AG04449 (cell line): Measurements from ENCODE around the gene GCM1.

Experiments used
- CTCF ChIA-PET: fragments of 350-600 bp; formaldehyde crosslinking; extraction: SDS; loops from one replicate; lab custom pipeline; 2021; ENCODE audit warnings: antibody characterized with exemption; lab: Yijun Ruan, JAX
- POLR2A ChIA-PET: fragments of 400-600, 350-600 bp; formaldehyde crosslinking; extraction: SDS; loops from one replicate; lab custom pipeline; 2020; ENCODE audit warnings: antibody characterized with exemption, inconsistent platforms; lab: Yijun Ruan, JAX
- DNase-seq: peaks from one replicate; pipeline ENCODE4 v3.0.0-alpha.2; 2010; ENCODE audit warnings: low read depth, low spot score
- H3K4me3 ChIP-seq: 2 replicates; pipeline ENCODE4 v1.5.1; 2011; ENCODE audit warnings: low read depth, mild to moderate bottlenecking, control low read depth, low read length
- TF ChIP-seq, protein P1 (sequence below): IDR thresholded peaks from one replicate; pipeline ENCODE4 v1.5.1; 2011; ENCODE audit warnings: mild to moderate bottlenecking, moderate library complexity, low read length, control low read depth, inconsistent platforms; ENCODE audit not compliant: insufficient read depth; ENCODE audit errors: missing control alignments

Gene GCM1

DNA sequence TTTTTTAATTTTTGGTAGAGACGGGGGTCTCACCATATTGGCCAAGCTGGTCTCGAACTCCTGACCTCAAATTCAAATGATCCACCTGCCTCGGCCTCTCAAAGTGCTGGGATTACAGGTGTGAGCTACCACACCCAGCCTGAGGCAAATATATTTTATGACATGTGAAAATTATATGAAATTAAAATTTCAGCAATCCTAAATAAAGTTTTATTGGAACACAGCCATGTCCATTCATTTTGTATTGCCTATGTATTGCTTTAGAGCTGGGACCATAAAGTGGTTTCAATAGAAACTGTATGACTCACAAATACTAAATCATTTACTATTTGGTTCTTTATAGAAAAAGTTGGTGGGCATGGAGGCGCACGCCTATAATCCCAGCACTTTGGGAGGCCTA is 32.0 kb upstream of the GCM1 start:
- no peak for DNase-seq
- no peak overlapping the region for H3K4me3 ChIP-seq
- TF ChIP-seq, protein P1, sequence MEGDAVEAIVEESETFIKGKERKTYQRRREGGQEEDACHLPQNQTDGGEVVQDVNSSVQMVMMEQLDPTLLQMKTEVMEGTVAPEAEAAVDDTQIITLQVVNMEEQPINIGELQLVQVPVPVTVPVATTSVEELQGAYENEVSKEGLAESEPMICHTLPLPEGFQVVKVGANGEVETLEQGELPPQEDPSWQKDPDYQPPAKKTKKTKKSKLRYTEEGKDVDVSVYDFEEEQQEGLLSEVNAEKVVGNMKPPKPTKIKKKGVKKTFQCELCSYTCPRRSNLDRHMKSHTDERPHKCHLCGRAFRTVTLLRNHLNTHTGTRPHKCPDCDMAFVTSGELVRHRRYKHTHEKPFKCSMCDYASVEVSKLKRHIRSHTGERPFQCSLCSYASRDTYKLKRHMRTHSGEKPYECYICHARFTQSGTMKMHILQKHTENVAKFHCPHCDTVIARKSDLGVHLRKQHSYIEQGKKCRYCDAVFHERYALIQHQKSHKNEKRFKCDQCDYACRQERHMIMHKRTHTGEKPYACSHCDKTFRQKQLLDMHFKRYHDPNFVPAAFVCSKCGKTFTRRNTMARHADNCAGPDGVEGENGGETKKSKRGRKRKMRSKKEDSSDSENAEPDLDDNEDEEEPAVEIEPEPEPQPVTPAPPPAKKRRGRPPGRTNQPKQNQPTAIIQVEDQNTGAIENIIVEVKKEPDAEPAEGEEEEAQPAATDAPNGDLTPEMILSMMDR: no peak
- ChIA-PET CTCF (interaction anchor here (1.4 to 2.9 kb wide), 2 partner anchors 8 to 303 kb away, joined by 5 to 10 read pairs; no protein-coding TSS in a partner anchor), POLR2A (no interaction called here)

DNA sequence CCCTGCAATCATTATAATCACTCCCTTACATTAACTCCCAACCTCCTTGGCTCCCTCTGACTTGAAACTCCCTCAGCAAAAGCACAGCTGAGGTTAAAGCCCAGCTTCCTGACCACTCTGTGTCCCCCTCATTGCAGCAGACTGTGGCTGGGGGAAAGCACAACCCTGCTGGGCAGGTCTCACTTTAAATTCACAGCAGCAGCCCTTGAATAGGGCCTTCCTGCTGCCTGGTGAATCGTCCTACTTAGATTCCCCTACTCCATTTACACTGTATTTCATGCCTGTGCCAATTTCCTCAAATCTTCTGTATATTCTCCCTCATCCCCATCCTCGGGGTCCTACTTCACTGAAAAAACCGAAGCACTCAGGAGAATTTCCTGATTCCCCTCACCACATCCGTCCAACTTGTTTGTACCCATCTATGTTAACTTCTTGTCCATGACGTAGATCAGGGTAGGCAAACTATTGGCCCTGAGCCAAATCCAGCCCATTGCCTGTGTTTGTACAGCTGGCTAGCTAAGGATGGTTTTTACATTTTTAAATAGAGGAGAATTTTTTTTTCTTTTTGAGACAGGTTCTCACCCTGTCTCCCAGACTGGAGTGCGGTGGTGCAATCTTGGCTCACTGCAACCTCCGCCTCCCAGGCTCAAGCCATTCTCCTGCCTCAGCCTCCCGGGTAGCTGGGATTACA is 31.5 kb upstream of the GCM1 start:
- ChIA-PET POLR2A (no interaction called here), CTCF (interaction anchor here (1.4 kb wide), 1 partner anchor 304 kb away, joined by 5 read pairs; no protein-coding TSS in a partner anchor)
- DNase-seq: no peak
- TF ChIP-seq, protein P1: no peak
- no peak overlapping the region for H3K4me3 ChIP-seq

DNA sequence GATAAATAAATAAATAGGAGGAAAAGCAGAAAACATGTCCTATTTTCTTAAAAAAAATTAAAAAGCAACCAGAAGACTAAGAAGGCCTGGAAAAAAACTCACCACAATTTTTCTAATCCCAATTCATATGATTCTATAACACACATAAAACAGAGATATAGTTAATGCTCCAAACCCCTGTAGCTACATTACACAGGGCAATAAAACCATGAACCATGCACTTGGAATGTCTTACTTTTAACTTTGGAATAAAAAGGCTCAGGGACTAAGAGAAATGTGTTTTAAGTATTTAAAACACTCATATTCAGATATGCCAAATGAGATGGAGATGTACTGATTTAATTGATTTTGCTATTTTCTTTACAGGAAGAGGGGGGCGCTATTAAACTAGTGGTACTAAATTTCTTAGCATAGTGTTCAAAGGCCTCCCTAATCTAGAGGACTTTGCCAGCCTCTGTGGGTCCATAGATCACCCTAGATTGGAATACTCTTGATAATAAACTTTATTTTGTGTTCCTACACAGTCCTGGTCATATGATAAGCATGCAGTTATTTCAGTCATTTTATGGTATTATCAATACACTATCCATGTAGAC is 30.3 kb upstream of the GCM1 start:
- DNase-seq: no peak
- POLR2A ChIA-PET: interaction anchor here (1.2 to 1.3 kb wide), 2 partner anchors 10 to 11 kb away, joined by 3 to 4 read pairs; no protein-coding TSS in a partner anchor
- TF ChIP-seq, protein P1: no peak
- H3K4me3 ChIP-seq: no peak overlapping the region
- CTCF ChIA-PET: interaction anchor here (1.2 to 12.9 kb wide), 2 partner anchors 260 to 302 kb away, joined by 4 to 279 read pairs; no protein-coding TSS in a partner anchor

DNA sequence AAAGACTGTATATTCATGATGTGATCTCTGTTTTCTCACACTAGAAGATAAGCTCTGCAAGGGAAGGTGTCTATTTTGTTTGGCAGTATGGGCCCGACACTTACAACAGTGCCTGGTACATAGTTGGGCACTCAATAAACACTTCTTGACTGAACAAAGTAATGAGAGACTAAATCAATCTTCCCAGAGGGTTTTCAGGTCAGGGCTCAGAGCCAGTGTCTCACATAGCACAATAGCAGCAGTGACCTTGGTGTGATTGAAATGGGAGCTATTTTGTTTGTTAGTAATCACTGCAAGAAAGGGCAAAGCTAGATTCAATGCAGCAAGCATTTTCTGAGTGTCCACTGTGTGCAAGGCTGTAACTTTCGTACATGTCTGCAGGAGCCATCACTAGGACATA is 26.4 kb upstream of the GCM1 start:
- DNase-seq: no peak
- H3K4me3 ChIP-seq: no peak overlapping the region
- POLR2A ChIA-PET: no interaction called here
- TF ChIP-seq, protein P1: no peak
- CTCF ChIA-PET: interaction anchor here (1.0 to 12.9 kb wide), 7 partner anchors 9 to 306 kb away, joined by 3 to 279 read pairs (median 5); no protein-coding TSS in a partner anchor

DNA sequence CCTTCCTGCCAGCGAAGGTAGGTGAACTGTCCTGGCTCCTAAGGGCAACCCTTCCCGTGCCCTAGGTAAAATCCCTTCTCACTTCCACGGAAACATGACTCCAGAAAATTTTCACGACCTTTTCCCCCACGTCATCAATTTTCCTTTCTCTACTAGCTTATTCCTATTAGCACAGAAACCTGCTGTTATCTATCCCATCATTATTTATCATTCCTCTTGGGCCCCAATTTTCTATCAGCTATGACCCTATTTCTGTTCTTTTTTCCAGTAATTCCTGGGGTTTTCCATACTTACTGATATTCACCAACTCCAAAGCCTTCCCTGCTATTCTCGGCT is 23.8 kb upstream of the GCM1 start:
- TF ChIP-seq, protein P1: no peak
- ChIA-PET POLR2A (interaction anchor here (1.2 kb wide), 1 partner anchor 176 kb away, joined by 4 read pairs; the partner anchor contains the start of gene ELOVL5), CTCF (interaction anchor here (0.6 to 12.9 kb wide), 41 partner anchors 9 to 324 kb away, joined by 3 to 279 read pairs (median 4); partner anchors contain the start of gene ELOVL5)
- no peak for DNase-seq
- H3K4me3 ChIP-seq: no peak overlapping the region
